Hypothalamus (tissue), 51 donors: ENCODE data around the gene BANK1.

Experiments
- DNase-seq, 51 donors: peaks; one replicate each; lab custom pipeline; 2025; lab: John Stamatoyannopoulos, UW

Gene BANK1

DNA sequence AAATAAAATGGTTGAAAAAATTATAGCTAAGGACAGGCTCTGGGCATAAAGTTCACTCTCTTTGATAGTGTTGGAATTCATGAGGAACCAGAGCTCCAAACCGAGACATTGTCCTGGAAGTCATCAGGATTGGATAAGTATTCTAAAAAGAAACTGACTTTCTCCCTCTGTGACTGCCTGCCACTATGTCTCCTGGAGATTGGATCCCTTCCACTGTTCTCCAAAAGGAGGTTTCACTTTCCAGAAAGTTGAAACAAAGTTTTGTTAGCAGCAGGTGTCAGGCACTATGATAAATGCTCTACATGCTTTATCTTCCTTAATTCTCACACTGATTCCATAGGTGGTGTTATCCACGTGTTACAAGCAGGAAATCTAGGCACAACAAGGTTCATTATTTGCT lies 16.8 kb downstream of the BANK1 start:
- DNase-seq: no peak

DNA sequence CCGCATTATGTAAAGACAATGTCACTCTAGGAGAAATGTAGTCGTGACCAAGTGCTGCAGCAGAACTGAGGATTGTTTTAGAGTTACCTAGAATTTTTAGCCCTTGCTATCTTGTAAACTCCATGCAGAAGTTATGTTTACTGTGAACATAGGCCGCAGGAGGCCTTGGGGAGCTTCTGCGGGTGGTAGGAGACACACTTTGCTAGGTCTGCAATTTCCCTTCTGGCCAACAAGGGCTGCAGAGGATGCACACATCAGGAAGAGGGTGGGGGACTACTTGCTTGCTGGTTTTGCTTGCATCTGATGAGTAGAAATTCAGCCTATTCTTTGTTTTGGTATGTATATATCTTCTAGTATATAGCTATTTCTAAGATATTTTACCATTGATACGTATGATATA lies 23.1 kb downstream of the BANK1 start:
- no peak for DNase-seq

DNA sequence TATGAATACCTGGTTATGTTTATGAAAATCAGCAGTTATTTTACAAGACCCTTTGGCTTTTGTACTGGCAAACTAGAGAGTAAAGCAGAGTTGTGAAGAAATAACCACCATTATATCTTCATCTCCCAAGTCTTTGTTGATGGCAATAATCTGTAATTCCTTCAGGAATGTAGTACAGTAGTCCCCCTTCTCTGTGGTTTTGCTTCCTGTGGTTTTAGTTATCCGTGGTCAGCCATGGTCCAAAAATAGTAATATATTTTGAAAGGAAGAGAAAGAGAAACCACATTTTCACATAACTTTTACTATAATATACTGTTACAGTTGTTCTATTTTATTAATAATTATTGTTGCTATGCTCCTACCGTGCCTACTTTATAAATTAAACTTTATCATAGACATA lies 27.8 kb downstream of the BANK1 start:
- no peak for DNase-seq

DNA sequence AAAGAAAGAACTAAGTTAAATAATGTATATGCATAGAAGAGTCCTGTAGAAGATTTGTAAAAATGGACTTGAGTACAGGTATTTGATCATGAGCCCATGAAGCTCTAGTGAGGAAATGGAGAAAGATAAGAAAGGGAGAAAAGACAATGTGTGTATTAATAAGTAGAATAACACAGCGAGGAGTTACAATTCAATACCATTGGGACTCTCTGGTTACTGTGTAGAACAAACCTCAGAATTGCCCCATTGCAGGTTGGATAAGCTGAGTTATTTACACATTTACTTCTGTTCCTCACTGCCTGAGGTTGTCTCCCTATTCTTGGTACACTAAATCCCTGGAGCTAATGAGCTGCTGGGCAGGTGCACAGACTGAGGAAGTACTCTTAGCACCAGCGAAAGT lies 33.3 kb downstream of the BANK1 start:
- no peak for DNase-seq

DNA sequence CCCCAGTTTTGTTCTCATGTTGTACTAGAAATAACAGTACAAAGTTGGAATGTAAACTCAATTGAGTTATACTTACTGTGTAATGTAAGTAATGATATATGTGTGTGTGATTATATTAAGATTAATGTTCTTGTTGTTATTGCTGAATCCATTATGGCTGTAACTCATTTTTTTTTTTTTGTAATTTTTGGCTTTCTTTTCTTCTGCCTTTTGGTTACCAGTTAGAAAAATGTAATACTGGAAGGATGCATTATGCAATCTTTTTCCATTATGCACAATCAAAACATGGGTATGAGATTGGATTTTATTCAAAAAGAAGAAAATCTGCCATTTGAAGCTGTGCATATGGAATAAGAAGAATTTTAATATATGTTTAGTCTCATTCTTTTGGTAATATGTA lies 34.0 kb downstream of the BANK1 start:
- DNase-seq: no peak

DNA sequence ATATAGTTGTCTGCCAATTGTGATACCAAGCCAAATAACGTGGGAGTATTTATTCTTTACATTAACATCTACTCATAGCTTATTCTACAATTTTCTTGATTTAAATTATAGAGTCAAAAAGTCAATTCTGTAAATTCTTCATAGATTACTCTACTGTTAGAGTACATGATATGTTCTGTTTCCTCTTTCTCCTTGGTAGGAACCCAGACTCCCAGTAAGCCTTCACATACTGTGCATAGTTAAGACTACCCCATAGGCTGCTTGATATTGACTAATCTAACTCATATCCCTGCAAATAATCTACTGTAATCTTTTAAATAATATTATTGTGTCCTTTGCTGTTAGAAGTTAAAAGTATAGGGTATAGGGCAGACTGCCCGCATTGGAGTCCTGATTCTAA lies 35.4 kb downstream of the BANK1 start:
- DNase-seq: no peak

DNA sequence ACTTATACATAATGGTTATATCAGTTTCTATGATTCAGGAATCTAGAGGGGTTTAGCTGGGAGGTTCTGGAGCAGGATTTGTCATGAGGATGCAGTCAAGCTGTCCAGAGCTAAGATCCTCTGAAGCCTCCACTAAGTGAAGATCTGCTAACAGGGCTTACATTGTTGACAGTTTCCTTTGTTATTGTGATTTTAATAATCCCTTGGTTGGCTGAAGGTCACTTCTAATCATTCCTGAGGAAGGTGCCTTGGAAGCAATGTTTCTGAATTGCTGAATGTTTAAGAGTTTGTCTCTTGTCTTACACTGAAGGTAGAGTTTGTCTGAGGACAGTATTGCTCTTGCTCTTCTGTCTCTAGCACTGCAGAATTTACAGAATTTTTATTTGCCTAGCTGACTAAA lies 41.3 kb downstream of the BANK1 start:
- no peak for DNase-seq

DNA sequence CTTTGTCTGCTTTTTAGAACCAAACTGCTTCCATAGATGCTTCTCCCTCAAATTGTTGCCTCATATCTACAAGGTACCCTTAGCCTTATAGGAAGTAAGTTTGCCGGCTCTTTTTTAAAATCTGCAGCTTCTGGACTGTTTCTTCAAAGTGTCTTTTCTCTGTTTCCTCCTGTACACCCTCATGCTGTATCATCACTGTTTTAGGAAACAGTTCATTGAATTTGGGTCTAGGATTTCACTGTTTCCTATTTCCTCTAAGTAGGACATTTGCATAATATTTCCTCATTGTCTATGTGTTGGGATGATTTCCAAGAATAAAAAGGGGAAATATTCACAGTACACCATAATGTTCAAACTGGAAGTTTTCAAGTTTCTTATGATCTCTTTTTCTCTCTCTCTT lies 43.0 kb downstream of the BANK1 start:
- no peak for DNase-seq

DNA sequence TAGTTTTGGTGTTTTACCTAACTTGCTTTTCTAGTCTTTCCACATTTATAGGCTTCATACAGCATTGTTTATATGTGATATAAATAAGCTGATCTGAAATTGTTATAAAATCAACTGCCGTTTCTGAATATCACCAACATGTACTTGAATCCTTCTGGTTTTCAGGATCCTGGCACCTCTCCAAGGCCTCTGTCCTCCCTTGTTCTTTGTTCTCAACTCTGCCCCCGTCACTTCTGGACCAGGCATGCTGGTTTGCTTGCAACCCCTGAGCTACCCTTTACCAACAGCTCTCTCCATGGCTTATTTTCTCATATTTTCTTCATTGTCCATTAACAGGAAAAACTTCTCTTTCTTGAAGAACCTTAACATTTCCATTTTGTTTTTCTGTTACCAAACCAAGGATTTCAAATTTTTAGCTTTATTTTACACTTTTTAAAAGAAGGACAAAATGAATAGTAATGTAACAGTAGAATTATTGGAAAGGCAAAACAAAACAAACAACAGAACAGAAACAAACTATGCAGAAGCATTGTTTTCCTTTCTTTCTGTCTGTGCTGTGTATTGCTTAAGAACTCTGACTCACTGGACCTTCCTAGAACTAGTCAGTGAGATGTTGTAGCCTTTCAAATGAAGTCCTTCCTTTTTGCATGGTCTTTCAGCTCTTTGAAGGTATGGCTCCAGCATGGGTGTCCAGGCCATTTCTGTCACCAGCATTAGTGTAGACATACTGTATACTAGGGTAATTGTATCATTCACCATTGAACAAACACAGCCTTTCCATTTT lies 44.8 kb downstream of the BANK1 start:
- peak in 21 of 51 donors; percentile 0 to 35 (median 3) for DNase-seq

DNA sequence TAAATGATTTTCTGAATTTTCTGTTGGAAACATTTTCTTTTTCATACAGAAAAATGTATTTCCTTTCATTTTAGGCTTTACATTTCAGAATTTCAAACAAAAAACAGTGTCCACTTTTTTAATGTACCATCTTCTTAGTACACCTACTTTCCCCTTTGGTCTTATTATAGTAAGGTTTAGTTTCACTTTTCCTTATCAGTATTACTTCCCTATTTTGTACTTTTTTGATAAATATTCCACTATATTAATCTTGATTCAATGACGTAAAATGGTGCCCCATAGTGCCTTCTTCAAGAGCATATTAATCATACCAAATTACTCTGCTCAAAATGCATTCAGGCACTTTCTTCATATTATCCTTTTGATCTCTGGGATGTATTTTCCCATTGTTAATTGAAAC lies 52.5 kb downstream of the BANK1 start:
- DNase-seq: no peak

DNA sequence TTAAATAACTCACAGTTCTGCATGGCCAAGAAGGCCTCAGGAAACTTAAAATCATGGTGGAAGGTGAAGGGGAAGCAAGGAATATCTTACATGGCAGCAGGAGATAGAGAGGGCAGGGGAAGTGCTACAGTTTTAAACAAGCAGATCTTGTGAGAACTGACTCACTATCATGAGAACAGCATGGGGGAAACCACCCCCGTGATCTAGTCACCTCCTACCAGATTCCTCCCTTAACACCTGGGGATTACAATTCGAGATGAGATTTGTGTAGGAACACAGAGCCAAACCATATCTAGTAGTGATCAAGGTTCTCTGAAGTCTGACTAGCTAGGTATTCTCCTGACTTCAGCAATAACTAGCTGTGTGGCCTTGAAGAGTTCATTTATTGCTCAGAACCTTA lies 56.0 kb downstream of the BANK1 start:
- no peak for DNase-seq

DNA sequence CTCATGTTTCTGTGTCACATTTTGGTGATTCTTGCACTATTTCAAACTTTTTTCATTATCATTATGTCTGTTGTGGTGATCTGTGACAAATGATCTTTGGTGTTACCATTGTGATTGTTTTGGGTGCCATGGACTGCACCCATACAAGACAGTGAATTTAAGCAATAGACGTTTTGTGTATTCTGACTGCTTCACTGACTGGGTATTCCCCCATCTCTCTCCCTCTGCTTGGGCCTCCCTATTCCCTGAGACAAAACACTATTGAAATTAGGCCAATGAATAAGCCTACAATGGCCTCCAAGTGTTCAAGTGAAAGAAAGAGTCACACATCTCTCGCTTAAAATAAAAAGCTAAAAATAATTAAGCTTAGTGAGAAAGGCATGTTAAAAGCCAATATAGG lies 60.2 kb downstream of the BANK1 start:
- no peak for DNase-seq

DNA sequence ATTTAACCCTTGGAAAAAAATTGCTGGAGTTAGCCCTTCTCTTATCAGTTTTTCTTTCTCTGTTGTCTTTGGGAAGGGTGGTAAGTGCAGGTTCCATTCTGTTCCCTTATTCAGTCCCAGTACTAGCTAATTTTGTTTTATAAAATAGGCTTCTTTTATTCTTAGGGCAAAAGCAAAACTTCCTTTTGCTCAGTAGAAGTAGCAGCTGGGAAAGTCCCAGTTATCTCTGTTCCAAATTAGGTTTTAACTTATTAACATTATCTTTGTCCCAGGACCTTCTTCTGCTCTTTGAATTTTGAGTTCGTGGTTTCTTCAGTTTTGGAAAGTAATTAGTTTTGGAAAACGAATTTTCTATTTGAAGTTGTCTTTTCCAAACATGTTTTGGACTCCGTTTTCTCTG lies 61.1 kb downstream of the BANK1 start:
- no peak for DNase-seq

DNA sequence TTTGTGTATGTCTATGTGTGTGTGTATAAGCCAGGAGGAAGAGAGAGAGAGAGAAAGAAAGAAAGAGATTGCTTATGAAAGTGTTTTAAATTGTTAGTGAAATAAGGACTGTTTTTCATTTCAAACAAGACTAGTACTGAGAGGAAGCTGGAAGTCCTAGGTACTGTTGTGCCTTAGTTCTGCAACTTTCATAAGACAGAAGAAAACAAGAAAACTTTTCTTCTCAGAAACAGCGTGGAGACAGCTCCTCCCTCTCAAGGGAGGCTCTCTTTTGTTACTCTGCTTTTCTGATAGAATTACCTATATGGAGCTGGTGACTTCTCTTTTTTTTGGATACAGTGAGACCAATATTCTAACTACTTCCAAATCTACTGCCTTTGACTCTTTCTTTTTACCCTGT lies 62.5 kb downstream of the BANK1 start:
- no peak for DNase-seq

DNA sequence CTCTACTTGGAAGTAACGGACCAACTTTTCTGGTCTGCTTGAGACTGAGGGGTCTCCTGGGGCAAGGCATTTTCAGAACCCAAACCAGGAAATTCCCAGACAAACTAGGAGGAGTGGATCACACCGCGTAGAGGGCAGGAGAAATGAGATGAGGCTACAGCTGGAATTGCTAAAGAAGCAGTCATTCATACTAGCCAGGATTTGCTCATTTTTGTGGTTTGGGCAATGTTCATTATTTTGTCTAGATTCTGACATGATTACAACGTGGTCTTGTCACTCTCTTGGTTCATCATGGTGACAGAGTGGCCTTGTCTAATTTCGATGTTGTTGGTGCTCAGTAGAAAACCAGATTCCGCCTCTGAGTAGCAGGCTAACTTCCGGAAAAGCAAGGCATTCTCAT lies 63.2 kb downstream of the BANK1 start:
- no peak for DNase-seq

DNA sequence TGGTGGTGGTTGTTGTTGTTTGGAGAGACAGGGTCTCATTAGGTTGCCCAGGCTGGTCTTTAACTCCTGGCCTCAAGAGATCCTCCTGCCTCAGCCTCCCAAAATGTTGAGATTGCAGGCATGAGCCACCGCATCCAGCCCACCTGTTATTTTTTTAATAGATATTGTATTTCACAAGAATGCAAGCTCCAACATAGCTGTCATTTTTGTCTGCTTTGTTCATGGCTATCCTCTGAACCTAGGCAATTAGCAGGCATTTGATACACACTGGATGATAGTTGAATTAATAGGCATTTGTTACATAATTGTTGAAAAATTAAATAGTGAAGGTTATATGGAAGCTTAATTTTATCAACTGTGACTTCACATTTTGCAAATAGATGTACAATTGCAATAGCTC lies 64.7 kb downstream of the BANK1 start:
- no peak for DNase-seq

DNA sequence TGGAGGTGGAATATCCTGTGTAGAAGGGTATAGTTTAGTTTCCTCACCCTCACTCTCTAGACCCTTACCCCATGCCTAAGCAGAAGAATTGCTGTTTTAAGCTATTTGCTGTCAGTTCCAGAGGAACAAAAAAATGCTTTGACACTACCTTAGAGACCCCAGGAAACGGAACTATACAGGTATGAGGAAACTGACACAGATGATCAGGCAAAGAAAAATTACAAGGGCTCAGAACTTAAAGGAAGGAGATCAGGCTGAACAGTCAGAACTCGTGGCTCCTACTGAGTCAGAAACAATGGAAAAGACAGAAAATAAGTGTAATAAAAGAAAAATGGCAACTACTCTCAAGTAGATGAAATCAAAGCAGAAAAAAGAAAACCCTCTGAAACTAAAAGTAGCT lies 65.6 kb downstream of the BANK1 start:
- DNase-seq: no peak

DNA sequence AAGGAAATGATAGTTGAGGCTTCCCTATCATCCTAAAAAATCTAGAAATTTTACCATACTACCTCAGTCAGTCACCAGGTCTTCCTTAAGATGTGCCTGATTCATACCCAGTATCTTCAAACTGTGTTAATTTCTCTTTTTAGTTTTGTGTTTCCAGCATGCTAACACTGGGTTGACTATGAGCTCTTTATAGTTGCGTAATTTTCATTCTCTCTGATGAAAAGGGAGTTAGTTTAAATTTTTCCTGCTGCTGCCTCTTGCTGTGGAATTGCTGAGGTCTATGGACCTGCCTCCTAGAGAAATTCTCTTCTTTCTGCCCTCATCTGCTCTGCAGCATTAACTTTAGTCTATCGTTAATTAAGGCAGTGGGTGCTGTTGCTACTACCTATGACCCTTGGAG lies 66.6 kb downstream of the BANK1 start:
- DNase-seq: no peak

DNA sequence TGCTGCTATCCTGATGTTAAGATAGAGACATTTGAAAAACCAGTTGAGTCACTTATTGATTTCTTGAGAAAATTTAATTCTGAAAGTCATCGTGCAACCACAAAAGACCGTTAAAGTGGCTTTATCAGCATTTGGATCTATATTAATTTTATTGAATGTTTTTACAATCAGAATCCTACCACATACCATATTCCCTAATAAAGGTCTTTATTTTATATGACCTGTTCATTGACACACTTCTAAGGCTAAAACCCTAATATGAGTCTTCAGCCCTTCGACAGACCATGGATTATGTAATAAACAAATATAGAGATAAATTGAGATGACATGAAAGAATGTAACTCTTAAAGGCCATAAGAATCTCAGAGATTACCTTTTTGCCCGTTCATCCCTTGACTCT lies 68.1 kb downstream of the BANK1 start:
- DNase-seq: no peak

DNA sequence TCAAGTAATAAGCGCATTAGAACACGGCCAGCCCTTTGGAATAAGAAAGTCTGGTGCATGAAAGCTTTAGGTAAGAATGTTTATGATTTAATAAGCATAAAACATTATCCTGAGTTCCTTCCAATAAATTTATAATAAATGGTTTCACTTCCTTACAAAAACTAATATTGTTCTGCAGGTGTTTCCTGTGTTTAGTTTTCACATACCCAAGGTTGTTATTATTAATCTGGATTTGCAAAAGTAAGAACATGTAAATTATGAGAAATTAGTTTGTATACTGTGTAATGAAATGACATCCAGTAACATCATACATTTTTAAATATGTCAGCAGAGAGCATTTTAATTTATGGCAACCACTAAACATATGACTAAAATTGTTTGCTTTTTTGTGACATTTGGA lies 72.1 kb downstream of the BANK1 start:
- no peak for DNase-seq

DNA sequence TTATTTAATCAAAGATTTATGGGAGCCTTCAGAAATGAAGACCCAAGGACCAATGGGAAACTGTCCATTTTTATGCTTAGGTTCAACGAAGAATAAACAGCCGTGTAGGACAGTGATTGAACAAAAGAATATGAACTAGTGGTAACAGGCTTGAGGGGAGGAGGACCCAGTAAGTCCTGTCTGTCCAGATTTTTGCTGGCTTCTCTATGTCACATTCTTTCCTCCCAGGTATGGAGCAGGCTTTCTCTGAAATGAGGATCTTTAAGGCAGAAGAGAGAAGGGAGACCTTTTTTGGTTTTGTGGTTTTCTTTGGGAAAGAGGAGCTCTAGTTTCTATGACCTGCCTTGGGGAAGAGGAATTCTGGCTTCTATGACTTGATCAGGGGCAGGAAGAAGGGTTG lies 74.1 kb downstream of the BANK1 start:
- DNase-seq: no peak

DNA sequence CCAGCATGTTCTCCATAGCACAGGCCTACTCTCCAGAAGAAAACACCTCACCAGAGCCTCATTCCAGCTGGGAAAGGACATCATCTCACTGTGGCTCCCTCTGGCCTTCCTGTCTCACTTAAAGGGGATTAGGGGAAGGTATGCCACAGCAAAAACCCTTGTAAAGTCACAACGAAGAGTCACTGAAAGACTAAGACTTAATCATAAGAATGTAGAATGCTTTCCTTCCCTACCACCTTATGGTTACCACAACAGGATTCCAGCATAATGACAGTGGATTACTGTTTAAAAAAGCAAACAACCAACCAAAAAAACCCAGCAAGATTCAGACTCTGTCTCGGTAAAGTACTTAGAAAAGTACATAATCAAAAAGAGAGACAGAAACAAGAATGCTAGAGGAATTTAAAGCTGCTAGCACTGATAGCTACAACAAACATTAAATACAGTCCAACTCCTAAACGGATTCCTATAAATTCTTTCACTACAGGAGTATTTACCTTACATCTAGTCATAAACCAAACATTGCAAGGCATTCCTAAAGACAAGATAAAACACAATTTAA lies 75.1 kb downstream of the BANK1 start:
- no peak for DNase-seq

DNA sequence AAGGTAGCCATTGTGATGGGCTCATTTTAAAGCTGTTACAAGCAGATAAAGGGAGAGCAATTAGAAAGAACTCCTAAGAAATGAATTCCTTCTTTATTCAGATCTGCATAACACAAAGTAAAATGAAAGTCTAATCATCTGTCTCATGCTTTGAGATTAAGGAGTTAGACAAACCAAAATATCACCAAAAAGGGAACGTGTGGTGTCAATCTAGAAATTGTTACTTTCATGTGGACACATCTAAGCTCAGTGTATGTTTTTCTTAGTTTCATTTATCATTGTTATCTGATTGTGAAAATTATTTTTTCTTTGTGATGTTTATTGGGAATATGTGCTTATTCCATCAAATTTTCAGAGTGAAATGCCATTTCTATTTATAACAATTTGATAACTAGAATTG lies 80.3 kb downstream of the BANK1 start:
- DNase-seq: no peak
